IPS DF 6.9 (cell line): ENCODE results near the gene STAT5B.
"Not testable (repeated sequence)": the region's sequence is repeated elsewhere in the genome, so short reads cannot be mapped to it uniquely, and the experiment has no call there.

Source experiments
- DNase-seq: peaks from one replicate; pipeline ENCODE4 v3.0.0-alpha.2; 2013; ENCODE audit warnings: low read depth, low spot score
- H3K27ac ChIP-seq: one replicate; pipeline ENCODE4 v1.5.1; 2013; ENCODE audit warnings: low read length, control low read depth
- H3K27me3 ChIP-seq: 2 replicates; pipeline ENCODE4 v1.6.1; 2013; ENCODE audit warnings: mild to moderate bottlenecking, low read length; ENCODE audit not compliant: control insufficient read depth, insufficient read depth
- H3K36me3 ChIP-seq: 2 replicates; pipeline ENCODE4 v1.6.1; 2013; ENCODE audit warnings: low read length; ENCODE audit not compliant: control insufficient read depth, insufficient read depth
- H3K4me1 ChIP-seq: 2 replicates; pipeline ENCODE4 v1.6.1; 2013; ENCODE audit warnings: low read length; ENCODE audit not compliant: control insufficient read depth, insufficient read depth
- H3K4me3 ChIP-seq: 2 replicates; pipeline ENCODE4 v1.5.1; 2013; ENCODE audit warnings: mild to moderate bottlenecking, low read length
- H3K9me3 ChIP-seq: 2 replicates; pipeline ENCODE4 v1.6.1; 2013; ENCODE audit warnings: low read length, inconsistent platforms; ENCODE audit not compliant: control insufficient read depth, insufficient read depth
- WGBS: extraction: QIAGEN DNeasy Blood & Tissue Kit; methylation state at CpG from one replicate; pipeline ENCODE4 v1.1.7; 2013; ENCODE audit warnings: mixed read lengths, missing lambda C conversion rate; ENCODE audit not compliant: insufficient read length, insufficient coverage; 5-methylcytosine and 5-hydroxymethylcytosine counted together

STAT5B gene

DNA sequence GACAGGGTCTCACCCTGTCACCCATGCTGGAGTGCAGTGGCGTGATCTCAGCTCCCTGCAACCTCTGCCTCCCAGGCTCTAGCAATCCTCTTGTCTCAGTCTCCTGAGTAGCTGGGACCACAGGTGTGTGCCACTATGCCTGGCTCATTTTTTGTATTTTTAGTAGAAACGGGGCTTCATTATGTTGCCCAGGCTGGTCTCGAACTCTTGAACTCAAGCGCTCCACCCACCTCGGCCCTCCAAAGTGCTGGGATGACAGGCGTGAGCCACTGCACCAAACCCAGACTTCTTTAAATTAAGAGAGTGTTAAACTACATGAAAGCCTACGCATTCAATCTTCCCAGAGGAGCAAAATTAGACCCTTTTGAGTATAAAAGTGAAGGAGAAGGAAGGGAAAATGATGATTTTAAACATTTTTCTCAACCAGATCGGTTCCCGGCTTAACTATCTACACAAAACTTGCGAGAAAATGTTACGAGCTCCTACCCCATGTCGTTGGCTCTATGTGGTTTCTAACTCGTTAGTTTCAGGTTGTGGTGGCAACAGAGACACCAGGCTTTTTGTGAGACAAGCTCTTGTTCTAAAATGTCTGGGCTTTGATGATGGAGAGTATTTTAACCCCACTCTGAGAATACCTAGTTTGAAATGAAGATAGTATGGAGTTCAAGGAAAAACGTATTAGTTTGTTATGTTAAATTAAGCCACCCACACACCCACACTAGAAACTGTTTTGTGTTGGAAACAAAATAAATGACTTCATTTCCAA is 26.3 kb downstream of the STAT5B start:
- H3K36me3 ChIP-seq: no peaks in the 10 kb centered on the region
- no peak for DNase-seq
- WGBS: no CpG with 5 or more reads among the region's 14 CpGs
- H3K4me1 ChIP-seq: no peaks in the 10 kb centered on the region
- H3K4me3 ChIP-seq: no peak overlapping the region
- no peak overlapping the region for H3K27ac ChIP-seq
- H3K9me3 ChIP-seq: no peaks in the 10 kb centered on the region
- H3K27me3 ChIP-seq: no peaks in the 10 kb centered on the region

- H3K36me3 ChIP-seq: no peaks in the 10 kb centered on the region
- H3K27ac ChIP-seq: no peak overlapping the region
- no peak for DNase-seq
- H3K4me1 ChIP-seq: no peaks in the 10 kb centered on the region
- H3K27me3 ChIP-seq: no peaks in the 10 kb centered on the region
- no peak overlapping the region for H3K4me3 ChIP-seq
- H3K9me3 ChIP-seq: no peaks in the 10 kb centered on the region
- no CpG with 5 or more reads among the region's 13 CpGs for WGBS
Observed at GRCh38 chr17:42248351-42249179, 27.6 kb downstream of the STAT5B start.

GRCh38 chr17:42247734-42248133 is 28.5 kb downstream of the STAT5B start:
- no peak for DNase-seq
- Histone ChIP-seq H3K27me3 (no peaks in the 10 kb centered on the region), H3K4me1 (no peaks in the 10 kb centered on the region), H3K9me3 (no peaks in the 10 kb centered on the region), H3K4me3 (no peak overlapping the region), H3K27ac (no peak overlapping the region), H3K36me3 (no peaks in the 10 kb centered on the region)
- WGBS: no CpG with 5 or more reads among the region's 5 CpGs

GRCh38 chr17:42246515-42246914 is 29.7 kb downstream of the STAT5B start:
- no CpG with 5 or more reads among the region's 7 CpGs for WGBS

DNA sequence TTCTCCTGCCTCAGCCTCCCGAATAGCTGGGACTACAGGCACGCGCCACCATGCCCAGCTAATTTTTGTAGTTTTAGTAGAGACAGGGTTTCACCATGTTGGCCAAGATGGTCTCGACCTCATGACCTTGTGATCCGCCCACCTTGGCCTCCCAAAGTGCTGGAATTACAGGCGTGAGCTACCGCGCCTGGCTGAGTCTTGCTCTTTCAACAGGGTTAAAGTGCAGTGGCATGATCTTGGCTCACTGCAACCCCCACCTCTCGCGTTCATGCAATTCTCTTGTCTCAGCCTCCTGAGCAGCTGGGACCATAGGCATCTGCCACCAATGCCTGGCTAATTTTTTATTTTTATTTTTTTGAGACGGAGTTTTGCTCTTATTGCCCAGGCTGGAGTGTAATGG is 31.0 kb downstream of the STAT5B start:
- not testable (repeated sequence) for DNase-seq, H3K27me3 ChIP-seq, H3K27ac ChIP-seq, H3K9me3 ChIP-seq, H3K4me1 ChIP-seq, H3K36me3 ChIP-seq, H3K4me3 ChIP-seq
- WGBS: no CpG with 5 or more reads among the region's 11 CpGs

More at GRCh38 chr17:42246515-42246914, 29.7 kb downstream of the STAT5B start:
- Histone ChIP-seq H3K36me3 (no peaks in the 10 kb centered on the region), H3K27me3 (no peaks in the 10 kb centered on the region), H3K27ac (no peak overlapping the region), H3K9me3 (no peaks in the 10 kb centered on the region), H3K4me3 (no peak overlapping the region), H3K4me1 (no peaks in the 10 kb centered on the region)
- no peak for DNase-seq

GRCh38 chr17:42244116-42244515 is 32.1 kb downstream of the STAT5B start:
- H3K9me3 ChIP-seq, DNase-seq, H3K27ac ChIP-seq, H3K4me1 ChIP-seq, H3K27me3 ChIP-seq, H3K4me3 ChIP-seq, H3K36me3 ChIP-seq: not testable (repeated sequence)
- WGBS: no CpG with 5 or more reads among the region's 3 CpGs

DNA sequence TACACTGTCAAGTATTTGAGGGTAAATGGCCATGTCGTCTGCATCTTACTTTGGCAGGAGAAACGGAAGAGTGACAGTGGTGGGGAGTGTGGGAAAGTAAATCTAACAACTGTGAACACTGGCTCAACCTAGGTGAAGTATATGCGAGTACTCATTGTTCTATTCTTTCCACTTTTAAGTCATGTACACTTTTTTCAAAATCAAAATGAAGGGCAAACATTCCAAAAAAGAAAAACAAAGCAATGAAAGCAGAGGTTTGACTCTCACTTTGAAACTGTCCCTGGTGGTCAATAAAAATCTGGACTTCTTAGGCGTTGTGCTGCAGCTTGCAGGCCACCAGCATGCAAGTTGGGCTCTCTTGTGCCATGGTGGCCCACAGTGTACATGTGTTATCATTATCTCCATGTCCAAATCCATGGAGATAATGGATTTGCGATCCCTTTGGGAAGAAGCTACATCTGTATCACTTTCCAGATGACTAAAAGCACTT is 32.7 kb downstream of the STAT5B start:
- Histone ChIP-seq H3K4me1 (no peaks in the 10 kb centered on the region; the same call in 1 of the 2 replicates), H3K4me3 (no peak overlapping the region), H3K36me3 (no peaks in the 10 kb centered on the region), H3K27me3 (no peaks in the 10 kb centered on the region), H3K9me3 (no peaks in the 10 kb centered on the region), H3K27ac (no peak overlapping the region)
- DNase-seq: no peak
- WGBS: no CpG with 5 or more reads among the region's 5 CpGs

DNA sequence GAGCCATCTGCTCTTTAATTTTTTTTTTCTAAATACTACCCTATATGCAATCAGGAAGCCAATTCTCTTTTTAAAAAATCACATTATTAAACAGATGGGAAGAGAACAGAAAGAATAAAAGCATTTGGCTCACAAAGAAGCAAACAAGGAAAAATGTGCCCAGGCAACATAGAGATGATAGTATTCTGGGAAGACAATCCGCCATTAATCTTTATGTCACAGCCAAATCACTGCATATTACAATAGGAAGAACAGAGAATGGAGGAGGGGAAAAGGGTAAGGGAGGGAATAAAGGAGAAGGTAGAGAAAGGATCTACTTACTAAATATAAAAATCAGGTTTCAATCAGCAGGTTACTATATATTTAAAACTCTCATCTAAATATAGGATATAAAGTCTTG is 34.3 kb downstream of the STAT5B start:
- H3K4me3 ChIP-seq: no peak overlapping the region
- no peaks in the 10 kb centered on the region for H3K9me3 ChIP-seq
- no peaks in the 10 kb centered on the region for H3K27me3 ChIP-seq
- H3K4me1 ChIP-seq: no peaks in the 10 kb centered on the region; the same call in 1 of the 2 replicates
- no peaks in the 10 kb centered on the region for H3K36me3 ChIP-seq
- no CpG with 5 or more reads among the region's 1 CpG for WGBS
- no peak overlapping the region for H3K27ac ChIP-seq
- no peak for DNase-seq

DNA sequence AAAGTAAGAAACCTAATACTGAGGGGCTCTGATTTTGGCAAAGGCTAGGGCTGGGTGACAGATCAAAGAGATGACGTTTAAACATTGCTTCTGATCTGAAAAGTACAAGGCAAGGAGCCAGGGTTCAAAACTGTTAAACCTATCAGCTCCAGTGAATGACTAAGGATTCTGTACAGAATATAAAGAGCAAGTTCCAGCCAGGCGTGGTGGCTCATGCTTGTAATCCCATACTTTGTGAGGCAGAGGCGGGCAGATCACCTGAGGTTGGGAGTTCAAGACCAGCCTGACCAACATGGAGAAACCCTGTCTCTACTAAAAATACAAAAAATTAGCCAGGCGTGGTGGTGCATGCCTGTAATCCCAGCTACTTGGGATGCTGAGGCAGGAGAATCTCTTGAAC is 35.3 kb downstream of the STAT5B start:
- not testable (repeated sequence) for DNase-seq, H3K4me3 ChIP-seq, H3K9me3 ChIP-seq, H3K27me3 ChIP-seq, H3K4me1 ChIP-seq, H3K27ac ChIP-seq, H3K36me3 ChIP-seq
- no CpG with 5 or more reads among the region's 4 CpGs for WGBS

DNA sequence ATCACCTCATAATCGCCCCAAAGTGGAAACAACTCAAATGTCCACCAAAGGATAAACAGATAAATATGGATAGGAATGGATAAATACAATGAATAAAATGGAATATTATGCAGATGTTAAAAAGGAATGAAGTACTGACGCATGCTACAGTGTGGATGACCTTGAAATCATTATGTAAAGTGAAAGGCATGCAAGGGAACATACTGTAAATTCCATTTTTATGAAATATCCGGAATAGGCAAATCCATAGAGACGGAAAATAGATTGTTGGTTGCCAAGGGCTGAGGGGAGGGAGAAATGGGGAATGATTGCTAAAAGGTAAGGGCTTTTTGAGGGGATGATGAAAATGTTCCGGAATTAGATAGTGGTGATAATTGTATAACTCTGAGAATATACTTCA is 36.0 kb downstream of the STAT5B start:
- Histone ChIP-seq H3K9me3 (no peaks in the 10 kb centered on the region), H3K36me3 (no peaks in the 10 kb centered on the region), H3K4me3 (no peak overlapping the region), H3K27me3 (no peaks in the 10 kb centered on the region), H3K27ac (no peak overlapping the region), H3K4me1 (no peaks in the 10 kb centered on the region; the same call in 1 of the 2 replicates)
- no peak for DNase-seq
- 100% methylated on average over 1 of the region's 5 CpGs for WGBS
